Gastroesophageal sphincter (tissue), 4 donors: ENCODE results near the gene FOXO3. TPM values are rescaled to one million over a fixed set of nuclear protein-coding genes. Genes with fewer than 3 reads are reported as not detected.

Experiments
- ATAC-seq: fragments of 150-250 bp; one replicate; pipeline ENCODE4 v1.9.1; 2016; ENCODE audit warnings: mild to moderate bottlenecking, moderate library complexity
- H3K27ac ChIP-seq, 4 donors: fragments of 200-600 bp; sonication (generic) in 3 of 4; 1 replicate in 3 of 4; 2 replicates in 1 of 4; pipeline ENCODE4 v1.5.1; 2016 to 2019
- H3K27me3 ChIP-seq: fragments of 200-600 bp; sonication (generic); one replicate; pipeline ENCODE4 v1.5.1; 2019
- H3K36me3 ChIP-seq, 2 donors: fragments of 200-600 bp; sonication (generic); one replicate each; pipeline ENCODE4 v1.5.1; 2019; ENCODE audit warnings: control low read depth in 1 of 2
- H3K4me1 ChIP-seq, 3 donors: fragments of 200-600 bp; sonication (generic); 1 replicate in 2 of 3; 2 replicates in 1 of 3; pipeline ENCODE4 v1.5.1; 2016 to 2019; ENCODE audit warnings: control low read depth in 2 of 3
- H3K4me3 ChIP-seq, 2 donors: fragments of 200-600 bp; sonication (generic); one replicate each; pipeline ENCODE4 v1.5.1; 2019; ENCODE audit warnings: mild to moderate bottlenecking in 1 of 2, moderate library complexity in 1 of 2
- H3K9me3 ChIP-seq, 3 donors: fragments of 200-600 bp; sonication (generic); one replicate each; pipeline ENCODE4 v1.5.1; 2017 to 2019; ENCODE audit warnings: control low read depth in 2 of 3
- CTCF ChIP-seq, 4 experiments: fragments of 200-600 bp in 2 of 4; fragments of 450-650 bp in 2 of 4; sonication (generic) in 1 of 4; IDR thresholded peaks; one replicate each; pipeline ENCODE4 v1.5.1; 2017 to 2019; ENCODE audit warnings: antibody characterized with exemption in 4 of 4, mild to moderate bottlenecking in 2 of 4, moderate library complexity in 2 of 4
- EP300 ChIP-seq: sonication (generic); formaldehyde crosslinking; IDR thresholded peaks from one replicate; pipeline ENCODE4 v1.6.1; 2017; ENCODE audit warnings: antibody characterized with exemption, mild to moderate bottlenecking
- POLR2A ChIP-seq, 2 donors: fragments of 450-650 bp; IDR thresholded peaks; one replicate each; pipeline ENCODE4 v1.6.1; 2017; ENCODE audit warnings: antibody characterized with exemption in 2 of 2, mild to moderate bottlenecking in 2 of 2, moderate library complexity in 1 of 2
- POLR2AphosphoS5 ChIP-seq: sonication (generic); formaldehyde crosslinking; IDR thresholded peaks from one replicate; pipeline ENCODE4 v1.6.1; 2017; ENCODE audit warnings: antibody characterized with exemption
- WGBS, 2 donors: methylation state at CpG; one replicate each; pipeline ENCODE4 v1.1.5; 2018; ENCODE audit warnings: low coverage in 1 of 2; 5-methylcytosine and 5-hydroxymethylcytosine counted together
- total RNA-seq, 4 donors: library from RNA; depleted of rRNA; stranded (reverse); fragments of >200 nt; gene quantifications; one replicate each; pipeline ENCODE4 v1.1.0, GENCODE V29; 2016

Gene FOXO3
- total RNA-seq, 4 donors from 2014 or later = 93.7 to 122 (median 114) TPM

- no peak overlapping the region for H3K4me3 ChIP-seq
- no peak for ATAC-seq
- no peak for TF ChIP-seq POLR2A (IDR thresholded peaks at IDR 0.05)
- no peak for TF ChIP-seq CTCF (IDR thresholded peaks at IDR 0.05)
- no peak for TF ChIP-seq POLR2AphosphoS5
- TF ChIP-seq EP300 = no peak
- H3K27me3 ChIP-seq = no peaks in the 10 kb centered on the region
- H3K4me1 ChIP-seq = peaks cover 0 to 27% (median 0%) of the 10 kb centered on the region in 3 donors
- H3K36me3 ChIP-seq = no peaks in the 10 kb centered on the region
- no peak overlapping the region for H3K27ac ChIP-seq
- no peaks in the 10 kb centered on the region for H3K9me3 ChIP-seq
- 49 to 70% methylated on average over 2 of the region's 7 CpGs for WGBS, 2 donors
These were observed 149.8 kb downstream of the FOXO3 start for GRCh38 chr6:108710551-108710950.

DNA sequence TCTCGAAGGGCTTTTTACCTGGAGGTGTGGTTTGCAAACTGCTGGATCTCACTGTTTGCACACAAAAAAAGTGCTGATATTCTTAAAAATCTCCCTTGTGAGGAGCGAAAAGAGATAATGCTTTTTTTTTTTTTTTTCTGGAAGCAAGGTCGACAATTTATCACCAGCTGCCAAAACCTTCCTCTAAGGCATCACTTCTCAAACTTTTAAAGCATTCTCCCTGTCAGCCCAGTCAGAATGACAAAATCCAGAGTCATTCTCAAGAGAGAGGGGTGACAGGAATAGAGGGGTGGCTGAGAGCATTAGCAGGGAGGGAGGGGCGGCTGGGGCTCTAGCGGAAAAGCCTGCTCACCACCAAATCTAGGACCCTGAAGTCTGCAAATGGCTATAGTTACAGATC, 150.4 kb downstream of the FOXO3 start:
- H3K36me3 ChIP-seq = no peaks in the 10 kb centered on the region
- no peak overlapping the region for H3K4me3 ChIP-seq
- no peak for TF ChIP-seq CTCF (IDR thresholded peaks at IDR 0.05)
- no peak for TF ChIP-seq POLR2AphosphoS5
- no peak for TF ChIP-seq EP300
- no peak for TF ChIP-seq POLR2A (IDR thresholded peaks at IDR 0.05)
- ATAC-seq = no peak
- H3K27ac ChIP-seq = no peak overlapping the region
- H3K27me3 ChIP-seq = no peaks in the 10 kb centered on the region
- 68 to 69% methylated on average over 5 of the region's 5 CpGs for WGBS, 2 donors
- no peaks in the 10 kb centered on the region for H3K9me3 ChIP-seq
- H3K4me1 ChIP-seq = peaks cover 0 to 27% (median 0%) of the 10 kb centered on the region in 3 donors

GRCh38 chr6:108711826-108712225, 151.1 kb downstream of the FOXO3 start:
- Histone ChIP-seq H3K9me3 (no peaks in the 10 kb centered on the region), H3K27ac (no peak overlapping the region), H3K4me1 (peaks cover 0 to 27% (median 0%) of the 10 kb centered on the region in 3 donors), H3K4me3 (no peak overlapping the region), H3K27me3 (no peaks in the 10 kb centered on the region), H3K36me3 (no peaks in the 10 kb centered on the region)
- no peak for ATAC-seq
- TF ChIP-seq POLR2AphosphoS5 = no peak
- TF ChIP-seq POLR2A (IDR thresholded peaks at IDR 0.05) = no peak
- TF ChIP-seq CTCF (IDR thresholded peaks at IDR 0.05) = no peak
- no peak for TF ChIP-seq EP300
- WGBS, 2 donors = 74% methylated on average over 4 of the region's 5 CpGs; no CpG with 5 or more reads in 1 of the 2 donors

DNA sequence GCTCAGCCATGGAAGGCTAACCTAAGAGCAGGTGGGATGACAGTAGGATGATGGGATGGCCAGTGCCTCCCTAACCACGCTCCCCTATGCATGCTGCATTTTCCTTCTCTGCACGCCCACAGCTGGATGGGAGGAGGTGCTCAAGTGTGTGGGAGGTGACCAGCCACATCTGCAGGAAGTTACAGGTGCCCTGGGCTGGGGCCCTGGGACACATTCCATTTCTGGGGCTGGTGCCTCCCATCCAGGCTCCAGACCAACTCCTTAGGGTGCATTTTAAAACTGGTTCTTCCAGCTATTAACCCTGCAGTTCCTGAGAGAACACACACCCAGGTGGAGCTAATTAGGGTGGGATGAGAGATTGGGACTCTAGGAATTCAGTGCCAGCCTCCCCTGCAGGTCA, 152.2 kb downstream of the FOXO3 start:
- Histone ChIP-seq H3K27me3 (no peaks in the 10 kb centered on the region), H3K9me3 (no peaks in the 10 kb centered on the region), H3K4me3 (no peak overlapping the region), H3K27ac (no peak overlapping the region), H3K36me3 (no peaks in the 10 kb centered on the region), H3K4me1 (peaks cover 0 to 27% (median 0%) of the 10 kb centered on the region in 3 donors)
- ATAC-seq = no peak
- 100% methylated on average over 1 of the region's 2 CpGs for WGBS, 2 donors
- TF ChIP-seq POLR2A (IDR thresholded peaks at IDR 0.05) = no peak
- TF ChIP-seq POLR2AphosphoS5 = no peak
- no peak for TF ChIP-seq EP300
- TF ChIP-seq CTCF (IDR thresholded peaks at IDR 0.05) = no peak

- Histone ChIP-seq H3K4me1 (peaks cover 0 to 27% (median 0%) of the 10 kb centered on the region in 3 donors), H3K36me3 (no peaks in the 10 kb centered on the region), H3K27me3 (no peaks in the 10 kb centered on the region), H3K4me3 (no peak overlapping the region), H3K27ac (peak overlapping the region in 2 of 4 donors; percentile 34 to 37), H3K9me3 (no peaks in the 10 kb centered on the region)
- WGBS, 2 donors = 37 to 62% methylated on average over 4 to 5 of the region's 7 CpGs
- peak; percentile 68 for ATAC-seq
- peak; percentile 43 for TF ChIP-seq POLR2AphosphoS5
- TF ChIP-seq POLR2A (IDR thresholded peaks at IDR 0.05) = no peak
These were observed 153.5 kb downstream of the FOXO3 start for GRCh38 chr6:108714101-108714765.
